Measurements from ENCODE around the gene SMURF1.

DNA sequence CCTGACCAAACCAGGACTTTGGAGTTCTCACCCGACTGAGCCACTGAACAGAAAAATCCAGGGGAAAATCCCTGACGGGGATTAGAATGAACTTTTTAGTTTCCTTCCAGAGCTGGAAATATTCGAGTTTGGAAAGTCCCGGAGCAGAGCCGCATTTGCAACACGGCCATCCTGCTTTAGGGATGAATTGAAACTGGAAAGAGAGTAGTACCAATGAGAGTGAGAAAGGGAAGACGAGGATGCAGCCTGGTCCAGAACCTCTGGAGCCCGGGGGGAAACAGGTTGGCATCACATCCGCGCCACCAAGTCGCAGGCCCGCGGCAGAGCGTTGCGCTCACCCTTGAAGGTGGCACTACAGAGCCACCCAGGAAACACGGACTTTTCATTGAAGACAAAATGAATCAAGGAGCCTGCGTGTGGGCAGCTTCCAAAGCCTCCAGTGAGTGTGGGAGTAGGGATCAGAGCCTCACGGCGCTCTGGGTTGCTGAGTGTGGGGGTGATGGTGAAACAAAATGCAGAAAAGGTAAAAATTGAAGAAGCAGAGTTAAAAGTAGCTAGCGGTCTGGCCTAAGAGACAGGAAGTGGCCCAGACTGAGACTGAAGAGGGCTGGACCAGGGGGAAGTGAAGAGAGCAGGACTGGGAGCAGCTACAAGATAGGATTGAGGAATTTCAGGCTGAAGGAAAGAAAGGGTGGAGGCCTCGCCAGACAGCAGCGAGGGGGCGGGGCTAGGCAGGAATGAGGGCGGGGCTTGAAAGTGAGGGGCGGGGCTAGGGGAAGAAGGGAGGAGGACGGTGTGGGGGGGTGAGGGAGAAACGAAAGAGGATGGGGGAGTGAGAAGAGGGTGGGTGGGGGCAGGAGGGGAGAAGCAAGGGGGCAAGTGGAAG lies 1.8 kb downstream of the SMURF1 start:
- TF ChIP-seq, protein P1, sequence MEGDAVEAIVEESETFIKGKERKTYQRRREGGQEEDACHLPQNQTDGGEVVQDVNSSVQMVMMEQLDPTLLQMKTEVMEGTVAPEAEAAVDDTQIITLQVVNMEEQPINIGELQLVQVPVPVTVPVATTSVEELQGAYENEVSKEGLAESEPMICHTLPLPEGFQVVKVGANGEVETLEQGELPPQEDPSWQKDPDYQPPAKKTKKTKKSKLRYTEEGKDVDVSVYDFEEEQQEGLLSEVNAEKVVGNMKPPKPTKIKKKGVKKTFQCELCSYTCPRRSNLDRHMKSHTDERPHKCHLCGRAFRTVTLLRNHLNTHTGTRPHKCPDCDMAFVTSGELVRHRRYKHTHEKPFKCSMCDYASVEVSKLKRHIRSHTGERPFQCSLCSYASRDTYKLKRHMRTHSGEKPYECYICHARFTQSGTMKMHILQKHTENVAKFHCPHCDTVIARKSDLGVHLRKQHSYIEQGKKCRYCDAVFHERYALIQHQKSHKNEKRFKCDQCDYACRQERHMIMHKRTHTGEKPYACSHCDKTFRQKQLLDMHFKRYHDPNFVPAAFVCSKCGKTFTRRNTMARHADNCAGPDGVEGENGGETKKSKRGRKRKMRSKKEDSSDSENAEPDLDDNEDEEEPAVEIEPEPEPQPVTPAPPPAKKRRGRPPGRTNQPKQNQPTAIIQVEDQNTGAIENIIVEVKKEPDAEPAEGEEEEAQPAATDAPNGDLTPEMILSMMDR (IDR thresholded peaks at IDR 0.05): no peak
- no peak for TF ChIP-seq POLR2A (IDR thresholded peaks at IDR 0.05)
